IPS-NIHi7 (cell line): ENCODE results near the gene SF3A2.
"Not testable (repeated sequence)": the region's sequence is repeated elsewhere in the genome, so short reads cannot be mapped to it uniquely, and the experiment has no call there.

Experiments used
- DNase-seq: peaks from one replicate; pipeline ENCODE4 v3.0.0; 2012; ENCODE audit warnings: mixed read lengths; ENCODE audit errors: extremely low spot score

SF3A2 gene, protein sequence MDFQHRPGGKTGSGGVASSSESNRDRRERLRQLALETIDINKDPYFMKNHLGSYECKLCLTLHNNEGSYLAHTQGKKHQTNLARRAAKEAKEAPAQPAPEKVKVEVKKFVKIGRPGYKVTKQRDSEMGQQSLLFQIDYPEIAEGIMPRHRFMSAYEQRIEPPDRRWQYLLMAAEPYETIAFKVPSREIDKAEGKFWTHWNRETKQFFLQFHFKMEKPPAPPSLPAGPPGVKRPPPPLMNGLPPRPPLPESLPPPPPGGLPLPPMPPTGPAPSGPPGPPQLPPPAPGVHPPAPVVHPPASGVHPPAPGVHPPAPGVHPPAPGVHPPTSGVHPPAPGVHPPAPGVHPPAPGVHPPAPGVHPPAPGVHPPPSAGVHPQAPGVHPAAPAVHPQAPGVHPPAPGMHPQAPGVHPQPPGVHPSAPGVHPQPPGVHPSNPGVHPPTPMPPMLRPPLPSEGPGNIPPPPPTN

GRCh38 chr19:2236314-2237050 is at the start of gene SF3A2, which contains the start of gene PLEKHJ1:
Gene SF3A2 (plus strand): TSS chr19:2236824. CDS start chr19:2243419, 6,595 bp downstream.
Gene PLEKHJ1 (minus strand): TSS chr19:2236329. CDS start chr19:2236248, 81 bp downstream.
- peak; percentile 98 for DNase-seq

- no peak for DNase-seq
Observed at GRCh38 chr19:2187159-2187558, 49.5 kb upstream of the SF3A2 start.

GRCh38 chr19:2188708-2189385 is 47.8 kb upstream of the SF3A2 start:
- DNase-seq = no peak

- DNase-seq = no peak
Observed at GRCh38 chr19:2189880-2190279, 46.7 kb upstream of the SF3A2 start.

DNA sequence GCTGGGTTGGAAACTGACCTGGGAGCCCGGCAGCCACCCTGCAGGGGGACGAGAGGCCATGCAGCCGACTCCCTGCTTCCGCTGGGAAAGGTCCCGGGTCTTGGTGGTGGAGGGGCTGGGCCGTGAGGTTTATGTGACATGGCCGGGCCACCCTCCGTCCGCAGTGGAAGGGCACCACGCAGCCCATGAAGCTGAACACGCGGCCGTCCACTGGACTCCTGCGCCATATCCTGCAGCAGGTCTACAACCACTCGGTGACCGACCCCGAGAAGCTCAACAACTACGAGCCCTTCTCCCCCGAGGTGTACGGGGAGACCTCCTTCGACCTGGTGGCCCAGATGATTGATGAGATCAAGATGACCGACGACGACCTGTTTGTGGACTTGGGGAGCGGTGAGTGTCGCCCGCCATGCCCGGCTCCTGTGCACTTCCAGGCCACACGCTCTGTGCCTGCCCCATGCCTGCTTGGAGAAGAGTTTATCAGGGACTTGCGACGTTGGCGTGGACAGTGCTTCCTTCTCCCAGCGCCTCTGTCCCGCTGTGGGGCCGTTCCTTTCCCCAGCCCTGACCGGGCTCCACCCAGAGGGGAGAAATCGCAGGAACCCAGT is 45.7 kb upstream of the SF3A2 start:
- DNase-seq = no peak

DNA sequence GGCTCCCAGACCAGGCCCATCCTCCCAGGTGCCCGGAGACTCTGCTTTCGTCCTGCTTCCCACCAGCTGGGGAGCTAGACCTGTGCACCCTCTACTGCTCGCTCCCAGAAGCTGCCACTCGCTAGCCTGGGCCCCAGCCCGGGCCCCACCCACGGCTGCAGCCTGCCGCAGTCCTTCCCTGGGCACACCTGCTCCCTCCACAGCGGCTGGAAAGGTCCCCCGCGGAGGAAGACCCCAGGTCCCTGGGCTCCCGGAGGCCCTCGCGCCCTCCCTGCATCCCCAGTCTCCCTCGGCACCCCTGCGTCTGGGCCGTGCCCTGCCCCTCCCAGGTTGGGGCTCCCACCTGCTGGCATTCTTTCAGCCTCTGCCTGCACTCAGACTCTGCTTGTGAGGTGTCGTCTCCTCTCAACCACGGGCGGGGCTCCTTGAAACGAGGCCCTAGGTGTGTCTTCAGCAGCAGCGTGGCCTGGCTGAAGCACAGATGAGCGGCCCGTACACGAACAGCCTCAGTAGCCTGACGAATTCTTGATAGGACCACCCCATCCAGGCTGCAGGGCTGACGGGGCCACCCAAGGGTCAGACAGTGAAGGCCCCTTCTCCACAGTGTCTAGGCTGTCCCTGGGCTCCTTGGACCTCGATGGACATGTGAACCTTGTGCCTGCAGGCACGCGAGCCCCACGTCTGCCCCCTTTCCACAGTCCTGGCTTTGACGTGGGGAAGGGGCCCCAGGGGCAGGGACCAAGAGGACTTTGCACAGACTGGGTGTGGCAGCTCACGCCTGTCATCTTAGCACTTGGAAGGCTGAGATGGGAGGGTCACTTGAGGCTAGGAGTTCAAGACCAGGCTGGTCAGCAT is 44.9 kb upstream of the SF3A2 start:
- DNase-seq = no peak

- DNase-seq = no peak
Observed at GRCh38 chr19:2192862-2193261, 43.8 kb upstream of the SF3A2 start.

DNA sequence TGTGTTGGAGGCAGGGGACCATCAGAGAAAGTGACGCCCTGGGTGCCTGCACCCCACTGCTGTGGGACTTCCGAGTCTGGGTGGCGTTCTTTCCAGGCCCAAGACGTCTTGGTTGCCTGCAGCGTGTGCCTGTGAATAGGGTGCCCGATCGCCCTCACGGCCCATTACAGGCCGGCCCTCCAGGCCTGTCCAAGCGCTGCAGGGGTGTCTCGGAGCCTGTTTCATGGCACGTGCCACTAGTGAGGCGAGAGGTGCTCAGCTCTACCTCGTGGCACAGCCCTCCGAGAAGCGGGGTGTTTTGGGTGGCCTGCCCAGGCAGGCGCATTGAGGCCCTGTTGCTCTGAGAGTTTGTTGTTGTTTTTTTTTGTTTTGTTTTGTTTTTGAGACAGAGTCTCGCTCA is 42.8 kb upstream of the SF3A2 start:
- no peak for DNase-seq

DNA sequence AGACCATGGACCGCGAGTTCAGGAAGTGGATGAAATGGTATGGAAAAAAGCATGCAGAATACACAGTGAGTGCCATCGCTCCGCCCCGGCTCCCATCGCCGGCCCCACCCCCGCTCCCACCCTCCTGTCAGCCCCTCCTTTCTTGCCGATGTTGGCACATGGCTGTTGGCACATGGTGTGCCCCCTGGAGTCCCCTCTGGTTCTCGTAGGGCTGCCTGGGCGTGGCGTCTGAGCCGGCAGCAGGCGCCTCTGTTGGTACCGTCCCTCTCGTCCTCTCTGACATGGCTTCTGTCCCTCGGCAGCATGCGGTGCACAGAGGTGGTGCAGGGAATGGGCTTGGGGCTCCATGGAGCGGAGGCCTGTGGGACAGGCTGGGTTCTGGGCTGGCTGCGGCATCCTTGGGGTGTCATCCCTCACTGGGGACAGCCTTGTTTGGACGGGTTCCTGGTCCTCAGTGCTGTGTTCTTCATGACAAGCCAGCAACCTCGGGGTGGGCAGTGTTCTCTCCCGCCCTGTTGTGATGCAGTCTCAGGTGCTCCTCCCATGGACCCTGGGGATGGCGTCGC is 42.0 kb upstream of the SF3A2 start:
- no peak for DNase-seq

DNA sequence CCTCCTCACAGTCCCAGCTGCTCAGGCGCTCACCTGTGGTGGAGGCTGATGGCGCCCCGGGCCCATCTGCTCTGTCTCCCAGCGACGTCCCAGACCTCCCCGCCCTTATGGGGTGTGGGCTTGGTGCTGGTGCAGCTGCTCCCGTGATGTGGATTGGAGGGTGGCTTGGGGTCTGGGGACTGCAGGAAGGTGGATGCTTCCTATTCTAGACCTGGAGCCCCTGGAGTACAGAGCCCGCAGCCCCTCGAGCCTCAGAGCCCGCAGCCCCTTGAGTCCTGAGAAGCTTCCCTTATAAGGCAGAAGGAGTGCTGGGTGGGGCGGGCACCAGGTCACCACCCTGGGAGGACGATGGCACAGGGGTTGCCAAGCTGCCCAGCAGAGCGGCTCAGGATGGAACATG is 41.3 kb upstream of the SF3A2 start:
- DNase-seq = no peak

- DNase-seq = no peak
Observed at GRCh38 chr19:2195914-2196313, 40.7 kb upstream of the SF3A2 start.

DNA sequence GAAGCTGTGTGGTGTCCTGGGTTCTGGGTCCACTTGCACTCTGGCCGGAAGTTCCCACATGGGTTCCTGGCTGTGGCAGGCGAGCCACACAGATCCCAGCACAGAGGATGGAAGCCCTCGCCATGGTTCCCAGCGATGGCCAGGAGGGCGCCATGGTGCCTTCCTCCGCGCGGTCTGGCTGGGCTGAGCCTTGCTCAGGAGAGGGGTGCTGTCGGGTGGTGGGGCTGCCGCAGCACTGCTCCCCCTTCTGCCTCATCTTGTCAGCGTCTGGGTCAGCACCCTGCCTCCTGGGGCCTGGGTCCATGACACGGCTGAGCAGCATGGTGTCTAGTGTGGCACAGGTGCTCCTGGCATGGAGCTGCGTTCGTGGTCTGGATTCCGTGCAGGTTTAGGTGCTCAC is 39.4 kb upstream of the SF3A2 start:
- no peak for DNase-seq

- no peak for DNase-seq
Observed at GRCh38 chr19:2198317-2198716, 38.3 kb upstream of the SF3A2 start.

DNA sequence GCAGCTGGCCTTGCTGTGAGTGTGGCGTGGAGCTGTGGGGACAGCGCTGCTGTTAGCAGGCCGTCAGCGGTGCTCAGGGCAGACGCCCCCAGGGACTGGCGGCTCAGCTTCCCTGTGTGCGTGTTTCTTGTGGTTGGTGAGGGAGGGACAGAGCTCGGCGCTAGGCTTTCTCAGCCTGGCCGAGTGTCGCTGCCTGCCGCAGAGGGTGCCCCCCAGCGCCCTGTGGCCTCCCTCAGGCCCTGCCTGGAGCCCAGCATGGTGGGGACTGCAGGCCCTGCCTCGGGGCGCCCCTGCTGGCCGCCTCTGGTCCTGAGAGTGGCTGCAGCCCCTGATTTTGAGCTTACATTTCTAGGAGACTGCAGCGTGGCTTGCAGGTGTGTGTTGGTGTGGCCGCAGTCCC is 37.4 kb upstream of the SF3A2 start:
- DNase-seq = peak; percentile 89

GRCh38 chr19:2199861-2200623 is 36.6 kb upstream of the SF3A2 start:
- DNase-seq = no peak

GRCh38 chr19:2200624-2201294 is 35.9 kb upstream of the SF3A2 start:
- DNase-seq = not testable (repeated sequence)

DNA sequence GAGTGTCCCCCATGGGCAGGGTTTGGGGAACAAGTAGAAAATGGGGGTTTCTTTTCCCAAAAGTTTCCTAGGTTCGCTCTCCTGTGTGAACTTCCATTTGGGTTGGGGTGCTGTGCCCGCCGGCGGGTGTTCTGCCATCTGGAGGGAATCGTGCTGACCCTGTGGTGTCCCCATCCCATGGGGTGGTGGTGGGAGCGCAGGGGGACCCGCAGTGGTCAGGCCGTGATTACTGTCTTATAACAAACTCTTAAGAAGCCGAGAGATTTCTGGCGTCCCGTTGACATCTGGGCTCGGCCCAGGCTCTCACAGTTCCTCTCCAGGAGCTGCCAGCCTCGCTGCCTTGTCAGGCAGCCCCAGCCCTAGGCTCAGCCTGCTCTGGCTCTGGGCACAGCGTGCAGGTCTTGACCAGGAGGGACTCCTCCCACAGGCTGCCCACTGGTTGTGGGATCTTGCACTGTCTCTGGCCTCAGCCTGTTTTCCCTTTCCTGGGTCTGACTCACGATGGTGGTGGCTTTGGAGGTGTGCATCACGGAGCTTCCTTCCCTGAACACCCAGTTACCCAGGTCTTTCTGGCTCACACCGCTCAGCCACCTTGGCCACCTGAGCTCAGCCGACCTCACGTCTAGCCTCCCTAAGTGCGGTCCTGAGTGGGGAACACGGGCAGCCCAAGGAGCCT is 35.0 kb upstream of the SF3A2 start:
- no peak for DNase-seq

DNA sequence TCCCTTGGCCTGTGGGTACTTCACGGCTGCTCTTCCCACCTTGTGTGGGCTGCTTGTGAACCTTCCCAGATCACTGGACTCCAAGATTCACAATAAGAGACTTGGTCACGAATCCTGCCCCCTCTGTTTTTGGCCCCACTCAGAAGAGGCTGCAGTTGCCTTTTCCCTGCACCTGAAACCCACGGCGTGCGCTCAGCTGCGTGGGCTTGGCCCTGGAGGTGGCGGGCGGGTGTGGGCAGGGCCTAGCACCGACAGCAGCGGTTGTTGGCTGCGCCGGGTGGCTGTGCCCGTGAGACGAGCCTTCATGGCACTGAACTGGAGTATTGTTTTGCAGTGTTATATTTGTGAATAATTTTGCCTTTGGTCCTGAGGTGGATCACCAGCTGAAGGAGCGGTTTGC is 34.3 kb upstream of the SF3A2 start:
- DNase-seq = no peak

GRCh38 chr19:2207008-2207407 is 29.6 kb upstream of the SF3A2 start:
- no peak for DNase-seq
